Prostate gland (tissue), 2 donors: ENCODE measurements around the gene PIGC. TPM values are rescaled to one million over a fixed set of nuclear protein-coding genes. Genes with fewer than 3 reads are reported as not detected.

ENCODE experiments used
- DNase-seq: peaks from one replicate; pipeline ENCODE4 v3.0.0-alpha.2; 2019; ENCODE audit warnings: low spot score
- H3K27ac ChIP-seq, 2 donors: fragments of 200-600 bp; sonication (generic); 2 replicates each; pipeline ENCODE4 v1.5.1; 2017 to 2019
- H3K27me3 ChIP-seq: fragments of 200-600 bp; sonication (generic); replicated peaks from 2 replicates; pipeline ENCODE4 v1.5.1; 2019; ENCODE audit not compliant: insufficient read depth
- H3K36me3 ChIP-seq, 2 donors: fragments of 200-600 bp; sonication (generic); 1 replicate in 1 of 2; 2 replicates in 1 of 2; pipeline versions ENCODE4 v1.5.1 to v1.8.1; 2017 to 2019
- H3K4me1 ChIP-seq: fragments of 200-600 bp; sonication (generic); replicated peaks from 2 replicates; pipeline ENCODE4 v1.5.1; 2019
- H3K4me3 ChIP-seq, 2 donors: fragments of 200-600 bp; sonication (generic); 2 replicates each; pipeline ENCODE4 v1.5.1; 2017 to 2019
- H3K9me3 ChIP-seq: fragments of 200-600 bp; sonication (generic); 2 replicates; pipeline ENCODE4 v1.5.1; 2017
- CTCF ChIP-seq, 4 experiments: fragments of 200-600 bp in 2 of 4; fragments of 450-650 bp in 2 of 4; sonication (generic) in 2 of 4; IDR thresholded peaks; 1 replicate in 3 of 4; 2 replicates in 1 of 4; pipeline ENCODE4 v1.5.1; 2016 to 2019; ENCODE audit warnings: antibody characterized with exemption in 4 of 4, mild to moderate bottlenecking in 2 of 4, moderate library complexity in 2 of 4
- POLR2A ChIP-seq: fragments of 450-650 bp; IDR thresholded peaks from one replicate; pipeline ENCODE4 v1.6.1; 2016; ENCODE audit warnings: antibody characterized with exemption, mild to moderate bottlenecking
- POLR2AphosphoS5 ChIP-seq: sonication (generic); formaldehyde crosslinking; IDR thresholded peaks from one replicate; pipeline ENCODE4 v1.6.1; 2017; ENCODE audit warnings: antibody characterized with exemption
- WGBS: methylation state at CpG from one replicate; pipeline ENCODE4 v1.1.5; 2018; 5-methylcytosine and 5-hydroxymethylcytosine counted together
- intact Hi-C: fragments of 100-400 bp; cut with DNase I; formaldehyde crosslinking; loops from one replicate; pipeline ENCODE4 v1.14.2; 2022
- total RNA-seq, 2 donors: library from RNA; depleted of rRNA; stranded (reverse); fragments of >200 nt; gene quantifications; one replicate each; pipeline ENCODE4 v1.1.0, GENCODE V29; 2016

The PIGC gene
- total RNA-seq, 2 donors from 2014 or later: 24.1 to 34.1 TPM

GRCh38 chr1:172399756-172400721, 43.8 kb downstream of the PIGC start:
- H3K4me1 ChIP-seq: no peaks in the 10 kb centered on the region
- no peaks in the 10 kb centered on the region for H3K36me3 ChIP-seq
- DNase-seq: no peak
- peak overlapping the region; percentile 38 to 68 for H3K27ac ChIP-seq
- intact Hi-C loops: loop anchor here (2.0 to 5.0 kb wide), 3 partner anchors 255 to 358 kb away; no protein-coding TSS in a partner anchor
- WGBS: 67% methylated on average over 6 of the region's 6 CpGs
- H3K9me3 ChIP-seq: no peaks in the 10 kb centered on the region
- TF ChIP-seq POLR2A: no peak
- TF ChIP-seq POLR2AphosphoS5: no peak
- peak in 1 of 4 experiments; percentile 2 for TF ChIP-seq CTCF (IDR thresholded peaks at IDR 0.05)
- no peaks in the 10 kb centered on the region for H3K27me3 ChIP-seq
- H3K4me3 ChIP-seq: no peak overlapping the region

GRCh38 chr1:172398970-172399755, 44.7 kb downstream of the PIGC start:
- Histone ChIP-seq H3K9me3 (no peaks in the 10 kb centered on the region), H3K27ac (peak overlapping the region; percentile 38 to 68), H3K4me3 (no peak overlapping the region), H3K36me3 (no peaks in the 10 kb centered on the region), H3K27me3 (no peaks in the 10 kb centered on the region), H3K4me1 (no peaks in the 10 kb centered on the region)
- peak; percentile 54 for DNase-seq
- WGBS: 20% methylated on average over 9 of the region's 9 CpGs
- intact Hi-C loops: loop anchor here (2.0 kb wide), 1 partner anchor 254 kb away; no protein-coding TSS in a partner anchor
- TF ChIP-seq CTCF (IDR thresholded peaks at IDR 0.05) (peak; percentile 25 to 82 (median 76)), POLR2AphosphoS5 (peak; percentile 73), POLR2A (no peak)

GRCh38 chr1:172398193-172398592, 45.7 kb downstream of the PIGC start:
- intact Hi-C loops: loop anchor here (2.0 kb wide), 1 partner anchor 253 kb away; no protein-coding TSS in a partner anchor
- WGBS: 28% methylated on average over 2 of the region's 2 CpGs
- Histone ChIP-seq H3K9me3 (no peaks in the 10 kb centered on the region), H3K36me3 (no peaks in the 10 kb centered on the region), H3K27ac (peak overlapping the region; percentile 38 to 68), H3K4me1 (no peaks in the 10 kb centered on the region), H3K27me3 (no peaks in the 10 kb centered on the region), H3K4me3 (no peak overlapping the region)
- no peak for DNase-seq
- TF ChIP-seq POLR2A (no peak), POLR2AphosphoS5 (peak; percentile 59)

GRCh38 chr1:172397633-172398032, 46.2 kb downstream of the PIGC start:
- no peak for DNase-seq
- intact Hi-C loops: loop anchor here (2.0 kb wide), 1 partner anchor 253 kb away; no protein-coding TSS in a partner anchor
- H3K27me3 ChIP-seq: no peaks in the 10 kb centered on the region
- peak overlapping the region in 1 of 2 donors; percentile 68 for H3K27ac ChIP-seq
- 82% methylated on average over 2 of the region's 2 CpGs for WGBS
- H3K4me3 ChIP-seq: no peak overlapping the region
- H3K36me3 ChIP-seq: no peaks in the 10 kb centered on the region
- H3K4me1 ChIP-seq: no peaks in the 10 kb centered on the region
- TF ChIP-seq POLR2A (no peak), POLR2AphosphoS5 (no peak), CTCF (IDR thresholded peaks at IDR 0.05) (no peak)
- no peaks in the 10 kb centered on the region for H3K9me3 ChIP-seq

GRCh38 chr1:172397221-172397620, 46.6 kb downstream of the PIGC start:
- no peak for TF ChIP-seq POLR2AphosphoS5
- no peak for TF ChIP-seq POLR2A
- no peak for TF ChIP-seq CTCF (IDR thresholded peaks at IDR 0.05)
- no peak for DNase-seq
- no peaks in the 10 kb centered on the region for H3K9me3 ChIP-seq
- no peaks in the 10 kb centered on the region for H3K36me3 ChIP-seq
- WGBS: 67% methylated on average over 3 of the region's 3 CpGs
- intact Hi-C loops: no loop called here
- no peaks in the 10 kb centered on the region for H3K27me3 ChIP-seq
- H3K4me1 ChIP-seq: no peaks in the 10 kb centered on the region
- no peak overlapping the region for H3K27ac ChIP-seq
- H3K4me3 ChIP-seq: no peak overlapping the region
